GM21528 (cell line): Measurements from ENCODE around the gene RALGPS2.

Experiments used
- ATAC-seq: cut with Tn5 transposase; IDR thresholded peaks from one replicate; pipeline ENCODE4 v1.9.1; 2021; ENCODE audit warnings: mild to moderate bottlenecking, moderate library complexity; ENCODE audit not compliant: unreplicated experiment, low FRiP score

Gene RALGPS2

DNA sequence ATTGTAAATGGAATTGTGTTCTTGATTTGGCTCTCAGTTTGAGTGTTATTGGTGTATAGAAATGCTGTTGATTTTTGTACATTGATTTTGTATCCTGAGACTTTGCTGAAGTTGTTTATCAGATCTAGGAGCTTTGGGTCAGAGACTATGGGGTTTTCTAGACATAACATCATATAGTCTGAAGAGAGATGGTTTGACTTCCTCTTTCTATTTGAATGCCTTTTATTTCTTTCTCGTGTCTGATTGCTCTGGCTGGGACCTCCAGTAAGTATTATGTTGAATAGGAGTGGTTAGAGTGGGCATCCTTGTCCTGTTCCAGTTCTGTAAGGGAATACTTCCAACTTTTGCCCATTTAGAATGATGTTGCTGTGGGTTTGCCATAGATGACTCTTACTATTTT is 185.0 kb downstream of the RALGPS2 start:
- no peak for ATAC-seq

DNA sequence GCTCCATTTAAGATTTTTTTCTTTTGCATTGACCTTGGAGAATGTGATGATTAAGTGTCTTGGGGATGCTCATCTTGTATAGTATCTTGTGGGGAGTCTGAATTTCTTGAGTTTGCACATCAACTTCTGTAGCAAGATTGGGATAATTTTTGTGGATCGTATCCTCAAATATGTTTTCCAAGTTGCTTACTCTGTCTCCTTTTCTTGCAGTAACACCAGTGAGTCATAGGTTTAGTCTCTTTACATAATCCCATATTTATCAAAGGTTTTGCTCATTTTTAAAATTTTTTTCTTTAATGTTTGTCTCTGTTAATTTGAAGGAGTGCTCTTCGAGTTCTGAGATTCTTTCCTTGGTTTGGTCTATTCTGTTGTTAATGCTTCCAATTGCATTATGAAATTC is 187.6 kb downstream of the RALGPS2 start:
- no peak for ATAC-seq

DNA sequence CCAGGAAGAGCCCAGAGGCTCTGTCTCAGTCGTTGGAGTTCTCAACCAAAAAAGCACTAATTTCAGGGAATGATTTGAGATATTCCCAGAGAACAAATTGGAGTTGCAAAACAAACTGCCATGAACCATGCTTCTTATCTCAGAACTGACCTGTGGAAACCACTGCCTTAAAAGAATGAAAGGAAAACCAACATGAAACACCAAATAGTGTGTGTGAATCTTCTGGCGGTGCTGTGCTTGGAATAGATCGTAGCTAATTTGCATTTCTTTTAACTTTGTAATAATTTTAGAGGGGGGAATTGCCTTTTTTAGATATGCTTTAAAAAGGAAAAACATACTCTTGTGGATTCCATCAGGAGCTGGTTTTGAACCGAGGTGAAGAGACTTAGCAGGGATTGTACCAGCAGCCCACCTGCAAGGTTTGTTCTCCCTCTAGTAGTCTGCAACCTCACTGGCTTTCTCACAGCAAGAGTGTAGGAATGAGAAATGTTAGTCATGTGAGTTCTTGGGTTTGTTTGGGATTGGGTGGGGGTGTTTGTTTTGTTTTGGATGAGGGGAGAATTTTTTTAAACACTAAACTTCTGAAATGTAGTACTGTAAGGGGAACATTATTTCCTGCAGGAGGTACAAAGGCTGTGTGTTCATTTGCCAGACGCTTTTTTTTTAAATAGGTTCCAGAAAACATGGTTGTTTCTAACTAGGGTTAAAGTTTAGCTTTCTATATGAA is 191.6 kb downstream of the RALGPS2 start:
- ATAC-seq, result peak; percentile 46

DNA sequence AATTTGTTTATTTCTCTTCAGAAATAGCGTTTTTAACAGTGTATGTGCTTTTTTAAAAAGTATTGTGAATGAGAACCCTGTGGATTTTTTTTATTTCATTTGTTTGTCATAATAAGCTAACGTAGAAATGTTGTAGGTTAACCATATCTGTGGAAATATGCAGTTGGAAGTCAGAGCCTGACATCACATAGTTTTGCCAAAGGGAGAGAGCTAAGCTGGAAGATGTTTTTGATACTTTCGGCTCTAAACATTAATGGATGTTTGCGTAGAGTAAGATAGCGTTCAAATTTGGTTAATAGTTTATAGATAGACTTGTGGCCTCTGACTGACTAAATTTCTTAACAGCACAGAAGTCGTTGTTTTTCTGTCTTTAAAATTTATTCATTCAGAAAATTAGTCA is 193.3 kb downstream of the RALGPS2 start:
- no peak for ATAC-seq

DNA sequence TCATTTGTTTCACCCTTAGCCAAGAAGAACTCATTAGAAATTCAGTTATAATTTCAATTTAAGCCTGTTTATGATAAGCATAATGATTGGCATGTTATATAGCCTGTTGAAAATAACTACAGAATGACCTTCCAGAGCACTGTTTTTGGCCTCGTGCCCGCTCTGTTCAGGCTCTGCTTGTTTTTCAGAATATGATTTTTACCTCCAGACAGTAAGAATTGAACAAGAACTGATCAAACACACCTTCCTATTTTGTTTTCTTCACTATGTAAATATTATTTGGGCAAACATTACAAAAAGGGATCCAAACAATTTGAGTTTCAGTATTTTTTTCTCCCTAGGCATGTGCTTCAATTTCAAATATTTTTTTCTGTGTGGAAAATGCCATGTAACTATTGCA is 193.9 kb downstream of the RALGPS2 start:
- no peak for ATAC-seq

DNA sequence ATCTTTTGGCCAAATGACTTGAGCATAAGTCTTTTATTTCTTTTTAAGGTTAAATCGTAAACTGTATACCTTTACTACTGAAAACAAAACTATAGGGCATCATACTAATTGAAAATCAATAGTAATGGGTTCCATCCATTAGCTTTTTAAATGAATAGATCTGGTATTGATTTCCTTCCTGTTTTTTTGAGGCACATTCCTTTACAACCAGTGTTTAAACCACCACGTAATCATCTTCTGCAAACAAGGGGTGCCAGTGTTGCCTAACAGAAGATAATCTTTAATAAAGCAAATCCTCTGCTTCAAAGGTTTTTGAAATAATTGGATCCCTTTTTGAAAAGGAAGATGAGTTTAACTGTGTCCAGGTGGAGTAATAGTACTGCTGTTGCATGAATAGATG is 194.5 kb downstream of the RALGPS2 start:
- ATAC-seq, result no peak

DNA sequence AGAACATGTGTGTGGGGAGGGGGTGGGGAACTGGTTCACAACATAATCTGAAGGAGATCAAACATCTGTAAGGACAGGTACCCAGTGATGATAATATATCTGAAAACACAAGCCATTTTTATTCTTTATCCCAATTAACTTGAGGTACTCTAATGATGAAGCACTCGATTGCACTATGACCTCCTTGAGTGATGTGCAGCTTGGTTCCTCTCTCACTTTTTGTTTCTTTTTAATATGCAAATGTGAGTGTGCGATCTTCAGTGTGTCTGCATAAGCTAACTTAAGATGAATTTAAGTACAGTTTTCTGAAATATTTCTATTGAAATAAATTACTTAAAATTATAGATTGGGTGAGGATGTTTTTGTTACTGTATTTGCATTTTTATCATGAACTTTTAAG is 196.5 kb downstream of the RALGPS2 start:
- no peak for ATAC-seq

DNA sequence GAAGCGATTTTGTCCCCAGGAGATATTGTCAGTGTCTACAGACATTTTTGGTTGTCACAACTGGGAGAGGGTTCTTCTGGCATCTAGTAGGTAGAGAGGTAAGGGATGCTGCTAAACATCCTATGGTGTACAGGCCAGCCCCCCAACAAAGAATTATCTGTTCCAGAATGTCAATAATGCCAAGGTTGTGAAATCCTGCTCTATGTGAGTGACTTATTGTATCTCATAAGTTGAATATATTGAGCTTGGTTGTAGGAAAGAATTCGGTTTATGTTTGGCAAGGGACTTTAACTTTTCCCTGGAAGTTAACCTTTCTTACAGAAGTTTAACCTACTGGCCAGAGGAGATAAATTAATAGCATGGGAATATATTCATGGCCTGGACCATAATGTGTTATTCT is 198.5 kb downstream of the RALGPS2 start:
- no peak for ATAC-seq

DNA sequence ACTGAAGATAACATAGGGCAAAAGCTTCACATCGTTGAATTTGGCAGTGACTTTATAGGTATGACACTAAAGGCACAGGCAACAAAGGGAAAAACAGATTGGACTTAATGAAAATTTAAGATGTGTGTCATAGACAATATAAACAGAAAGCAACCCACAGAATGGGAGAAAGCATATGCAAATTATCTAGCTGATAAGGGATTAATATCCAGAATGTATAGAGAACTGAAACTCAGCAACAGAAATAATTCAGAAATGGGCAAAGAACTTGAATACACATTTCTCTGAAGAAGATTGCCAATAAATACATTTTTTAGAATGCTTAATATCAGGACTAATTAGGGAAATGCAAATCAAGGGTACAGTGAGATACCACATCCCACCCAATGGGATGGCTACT is 201.0 kb downstream of the RALGPS2 start:
- no peak for ATAC-seq

DNA sequence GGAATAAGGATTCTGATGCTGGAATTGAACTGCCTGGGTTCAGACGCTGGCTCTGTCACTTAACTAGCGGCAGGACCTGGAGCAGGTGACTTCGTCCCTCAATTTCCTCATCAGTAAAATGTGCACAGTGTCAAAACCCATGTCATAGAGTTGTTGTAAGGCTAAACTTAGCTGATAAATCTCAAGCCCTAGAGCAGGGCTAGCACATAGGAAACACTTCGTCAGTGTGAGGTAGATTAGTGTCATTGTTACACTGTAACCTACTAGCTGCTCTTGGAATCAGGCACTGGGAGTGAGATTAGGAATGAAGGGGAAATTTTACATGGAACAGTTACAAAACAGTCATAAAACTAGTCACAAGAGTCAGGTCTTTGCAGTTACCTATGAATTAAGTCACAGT is 202.0 kb downstream of the RALGPS2 start:
- ATAC-seq, result no peak

DNA sequence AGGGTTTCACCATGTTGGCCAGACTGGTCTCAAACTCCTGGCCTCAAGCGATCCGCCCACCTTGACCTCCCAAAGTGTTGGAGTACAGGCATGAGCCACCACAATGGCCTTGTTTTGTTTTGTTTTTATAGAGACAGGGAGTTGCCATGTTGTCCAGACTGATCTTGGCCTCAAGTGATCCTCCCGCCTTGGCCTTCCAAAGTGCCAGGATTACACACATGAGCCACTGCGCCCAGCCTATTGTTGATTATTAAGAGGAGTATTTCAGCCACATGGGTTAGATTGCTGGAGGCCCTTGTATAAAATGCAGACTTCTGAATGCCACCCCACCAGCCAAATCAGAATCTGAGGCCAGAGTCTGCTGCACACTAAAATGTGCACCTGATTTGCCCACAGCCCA is 203.0 kb downstream of the RALGPS2 start:
- no peak for ATAC-seq

DNA sequence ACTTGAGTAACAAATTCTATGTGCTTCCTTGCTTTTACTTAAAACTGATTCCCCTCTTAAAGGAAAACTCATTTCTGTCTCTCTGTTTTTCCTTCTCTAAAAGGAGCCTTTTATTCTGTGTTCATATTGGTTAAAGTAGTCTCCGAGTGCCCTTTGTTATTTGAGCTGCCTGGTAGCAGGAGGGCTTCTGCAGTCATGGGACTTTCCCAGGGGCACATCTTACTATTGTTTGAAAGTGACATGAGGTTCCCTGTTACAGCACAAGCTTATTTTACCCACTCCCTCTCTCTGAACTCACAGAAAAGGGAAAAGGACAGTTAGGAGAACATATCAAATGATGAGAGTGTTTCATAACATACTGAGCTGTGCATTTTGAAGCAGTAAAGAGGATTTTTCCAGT is 203.9 kb downstream of the RALGPS2 start:
- ATAC-seq, result no peak

DNA sequence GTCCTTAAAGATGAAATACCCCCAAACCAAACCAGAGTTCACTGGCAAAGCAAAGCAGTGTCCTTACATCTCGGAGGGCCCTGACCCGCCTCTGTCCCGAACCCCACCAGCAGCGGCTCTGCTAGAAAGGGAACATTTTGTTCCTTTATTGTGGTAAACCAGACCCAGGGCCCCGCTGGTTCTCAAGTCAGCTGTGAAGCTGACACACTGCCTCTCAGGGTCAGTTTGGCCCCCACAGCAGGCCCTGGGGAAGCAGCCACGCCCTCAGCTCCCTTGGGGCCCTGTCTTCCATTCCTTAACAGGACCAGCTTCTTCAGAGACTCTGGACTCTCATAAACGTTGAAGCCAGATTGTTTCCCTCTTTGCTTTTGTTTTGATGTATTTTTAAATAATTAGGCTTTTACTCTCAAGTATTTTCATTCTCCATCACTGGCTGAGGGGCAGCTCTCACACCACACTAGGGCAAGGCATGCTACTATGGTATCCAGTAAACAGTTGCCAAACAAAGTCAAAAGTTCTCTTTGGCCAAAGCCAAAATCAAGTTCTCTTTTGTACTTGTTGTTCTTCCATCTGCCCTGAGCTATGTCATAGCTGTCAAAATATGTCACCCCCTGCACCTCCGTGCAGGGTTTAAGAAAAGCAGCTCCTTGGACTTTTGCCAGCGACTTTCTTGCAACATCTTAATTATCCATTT is 207.0 kb downstream of the RALGPS2 start:
- no peak for ATAC-seq

DNA sequence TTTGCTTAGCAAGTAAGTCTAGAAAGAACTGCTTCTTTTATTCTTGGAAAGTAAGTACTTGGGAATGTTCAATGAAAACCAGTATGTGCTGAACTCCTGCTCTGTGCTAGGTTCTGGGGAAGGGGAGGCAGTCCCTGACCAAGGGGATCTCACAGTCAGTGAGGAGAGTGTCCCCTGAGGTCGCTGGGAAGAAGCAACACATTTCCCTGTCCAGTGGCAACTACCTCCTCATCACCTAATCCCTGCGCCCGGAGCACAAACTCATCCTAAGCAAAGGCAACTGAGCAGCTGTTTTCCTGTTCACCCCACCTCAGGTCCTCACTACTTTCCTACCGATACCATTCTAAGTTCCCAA is 207.5 kb downstream of the RALGPS2 start:
- no peak for ATAC-seq

DNA sequence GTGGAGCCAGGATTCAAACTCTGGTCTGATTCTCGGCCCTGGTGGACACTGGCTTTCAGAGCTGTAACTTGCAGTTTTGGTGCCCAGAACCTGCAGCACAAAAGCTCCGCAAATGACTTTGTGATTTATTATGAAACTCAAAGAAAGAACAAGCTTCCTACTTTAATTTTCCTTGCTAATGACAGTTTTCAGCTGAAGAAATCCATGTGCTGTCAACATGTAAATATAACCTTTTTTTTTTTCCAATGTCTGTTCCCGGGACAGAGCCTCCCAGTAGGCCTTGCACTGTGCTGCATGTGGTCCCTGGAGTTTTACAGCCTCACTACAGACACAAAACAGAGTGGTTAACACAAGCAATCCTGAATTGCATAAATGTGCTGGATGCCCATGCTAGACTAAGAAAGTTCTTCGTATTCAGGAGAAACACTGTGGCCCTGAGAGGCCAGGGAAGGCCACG is 208.1 kb downstream of the RALGPS2 start:
- ATAC-seq, result no peak

DNA sequence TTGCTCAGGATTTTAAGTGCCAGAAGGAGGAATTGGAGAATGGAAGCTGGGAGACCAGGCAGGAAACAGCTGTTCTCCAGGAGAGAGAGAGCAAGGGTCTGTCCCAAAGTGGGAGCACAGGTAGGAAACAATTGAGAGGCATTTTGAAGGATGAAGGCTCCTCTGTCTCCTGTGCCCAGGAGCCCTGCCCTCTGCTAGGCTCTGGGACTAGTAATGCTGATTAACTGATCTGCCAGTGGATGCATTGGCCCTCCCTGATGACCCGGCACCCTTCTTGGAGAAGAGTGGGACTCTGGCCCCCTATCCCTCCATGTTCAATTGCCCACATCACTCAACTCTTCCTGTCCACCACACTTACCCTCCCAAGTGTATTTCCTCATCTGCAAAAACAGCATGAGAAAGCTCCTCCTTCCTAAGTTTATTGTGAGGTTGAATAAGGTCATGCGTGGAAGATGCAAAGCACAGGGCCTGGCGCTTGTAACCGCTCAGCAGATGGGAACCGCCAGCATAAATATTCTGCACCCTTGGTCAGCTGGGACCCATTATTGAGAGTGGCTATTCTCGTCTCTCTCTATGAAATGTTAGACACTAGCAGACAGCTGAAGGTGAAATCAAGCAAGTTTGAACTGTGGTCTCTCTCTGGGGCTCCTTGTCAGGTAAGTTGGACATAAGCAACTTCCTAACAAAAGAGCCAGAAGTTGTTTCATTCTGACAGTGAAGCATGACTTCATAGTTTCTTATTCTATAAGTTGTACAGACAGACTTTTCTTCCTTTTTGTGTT is 208.9 kb downstream of the RALGPS2 start:
- ATAC-seq, result no peak

DNA sequence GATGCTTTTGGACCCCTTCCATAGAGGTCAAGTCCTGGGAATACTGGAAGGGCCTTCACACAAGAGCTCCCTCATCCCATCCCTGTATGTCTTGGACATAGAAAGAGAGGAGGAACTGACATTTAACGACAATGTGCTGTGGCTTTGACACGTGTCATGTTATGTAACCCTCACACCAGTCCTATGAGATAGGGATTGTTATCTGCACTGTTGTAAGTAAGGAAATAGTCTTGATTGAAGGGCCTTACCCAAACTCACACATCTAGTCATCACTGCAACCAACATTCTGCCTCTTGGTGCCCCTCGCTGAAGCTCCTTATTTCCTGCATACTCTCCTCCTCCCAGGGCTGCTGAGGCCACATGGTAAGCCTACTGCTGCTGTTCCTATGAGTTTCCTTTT is 209.5 kb downstream of the RALGPS2 start:
- no peak for ATAC-seq

DNA sequence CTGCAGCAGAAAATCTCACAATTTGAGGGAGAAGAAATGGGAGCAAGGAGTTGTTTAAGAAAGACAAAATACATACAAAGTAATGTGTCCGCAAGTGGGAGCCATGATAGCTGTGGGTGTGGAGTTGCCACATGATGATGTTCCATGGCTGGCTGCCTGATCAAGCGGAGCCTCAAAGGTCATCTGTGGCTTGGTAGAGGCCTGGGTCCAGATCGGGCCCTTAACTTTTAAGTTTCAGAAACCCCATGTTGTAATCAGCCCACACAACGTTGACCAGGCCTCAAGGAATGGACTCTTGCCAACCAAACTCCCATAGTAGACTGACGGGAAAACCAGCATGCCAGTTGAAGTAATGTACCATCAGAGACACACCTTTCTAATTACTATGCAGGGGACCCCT is 210.6 kb downstream of the RALGPS2 start:
- ATAC-seq, result no peak

DNA sequence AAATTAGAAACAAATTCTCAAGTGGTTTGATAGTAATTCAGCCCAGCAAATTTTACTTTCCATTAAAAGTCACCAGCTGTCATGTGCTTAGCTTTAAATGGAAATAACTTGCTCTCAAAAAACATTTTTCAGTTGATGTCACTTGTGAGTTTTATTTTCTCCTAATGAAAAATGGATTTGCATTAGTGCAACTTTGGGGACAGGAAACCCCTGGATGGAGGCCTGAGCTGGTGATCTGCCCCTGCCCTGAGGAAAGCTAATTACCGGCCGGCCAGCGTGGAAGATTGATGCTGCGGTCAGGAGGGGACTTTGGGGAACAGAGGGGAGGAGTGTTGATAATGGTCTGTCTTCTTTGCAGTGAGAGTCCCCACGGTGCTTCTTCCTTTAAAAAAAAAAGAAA is 212.7 kb downstream of the RALGPS2 start:
- ATAC-seq, result no peak

DNA sequence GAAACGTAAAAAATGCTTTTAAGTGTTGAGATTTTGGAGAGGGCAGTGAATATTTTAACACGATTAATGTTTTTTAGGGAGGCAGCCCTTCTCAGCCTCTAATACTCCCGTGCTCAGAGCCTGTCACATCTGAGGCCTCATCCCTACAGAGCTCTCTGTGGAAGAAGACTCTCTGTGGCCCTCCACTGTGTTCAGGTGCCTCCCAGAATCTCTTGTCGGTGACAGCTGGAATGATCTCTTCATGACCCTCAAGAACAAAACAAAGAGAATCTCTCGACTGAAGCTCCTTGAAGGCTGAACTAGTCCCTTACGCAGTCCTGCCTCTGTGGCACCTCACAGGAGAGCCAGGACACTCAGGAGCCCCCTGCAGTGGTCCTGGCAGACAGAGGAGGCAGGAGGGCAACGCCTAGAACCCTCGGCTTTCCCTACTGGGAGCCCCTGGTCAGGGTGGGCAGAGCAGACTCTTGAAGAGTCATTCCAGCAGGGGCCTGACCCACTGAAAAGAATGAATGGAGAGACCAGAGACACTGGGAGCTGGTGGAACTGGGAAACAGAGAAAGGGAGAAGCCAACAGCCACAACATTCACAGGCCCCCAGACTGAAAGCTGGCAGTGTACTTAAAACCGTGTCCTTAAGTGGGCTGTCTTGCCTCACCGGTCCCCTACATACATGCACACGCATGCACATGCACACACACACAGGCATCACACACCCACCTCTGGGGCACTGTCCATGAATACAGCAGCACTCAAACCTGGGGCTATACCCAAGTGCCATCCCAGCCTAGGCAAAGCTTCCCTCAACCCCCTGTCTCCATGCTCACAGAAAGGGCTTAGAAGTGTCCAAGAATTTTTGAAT is 213.3 kb downstream of the RALGPS2 start:
- ATAC-seq, result no peak

DNA sequence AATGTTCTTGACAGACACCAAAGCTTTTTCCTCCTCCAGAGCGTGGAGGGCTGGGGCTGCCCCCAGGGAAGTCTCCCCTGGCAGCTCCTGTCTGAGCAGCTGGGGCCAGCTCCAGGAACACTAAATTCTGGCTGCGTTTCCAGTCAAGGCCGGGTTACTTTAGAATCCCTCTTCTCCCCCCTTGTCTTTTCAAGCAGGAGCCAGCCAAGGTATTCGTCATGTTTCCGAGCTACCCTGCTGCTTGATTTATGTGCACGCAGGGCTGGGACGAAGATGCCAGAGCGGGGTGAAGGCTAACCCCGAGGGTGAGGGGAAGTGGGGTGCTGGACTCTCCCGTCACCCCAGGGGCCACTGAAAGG is 213.9 kb downstream of the RALGPS2 start:
- no peak for ATAC-seq
